Liver (tissue), 9 donors: ENCODE measurements around the gene LYPD5. TPM values are rescaled to one million over a fixed set of nuclear protein-coding genes. Genes with fewer than 3 reads are reported as not detected.

Experiments used
- DNase-seq: peaks from one replicate; pipeline ENCODE4 v3.0.0-alpha.2; 2017; ENCODE audit warnings: low spot score
- H3K27ac ChIP-seq, 2 donors: one replicate each; pipeline ENCODE4 v1.7.0; 2013; ENCODE audit warnings: inconsistent platforms in 2 of 2, low read length in 2 of 2, control low read depth in 1 of 2, low read depth in 1 of 2, mild to moderate bottlenecking in 1 of 2
- H3K27me3 ChIP-seq, 4 donors: one replicate each; pipeline versions ENCODE4 v1.6.1 to v1.7.0; 2013; ENCODE audit warnings: low read length in 3 of 4, inconsistent platforms in 1 of 4, mild to moderate bottlenecking in 1 of 4, moderate library complexity in 1 of 4; ENCODE audit not compliant: control insufficient read depth in 4 of 4, insufficient read depth in 4 of 4
- H3K36me3 ChIP-seq, 4 donors: one replicate each; pipeline versions ENCODE4 v1.6.1 to v1.7.0; 2013; ENCODE audit warnings: low read length in 3 of 4, mild to moderate bottlenecking in 3 of 4, low read depth in 1 of 4, moderate library complexity in 1 of 4; ENCODE audit not compliant: control insufficient read depth in 4 of 4, insufficient read depth in 3 of 4
- H3K4me1 ChIP-seq, 4 donors: one replicate each; pipeline versions ENCODE4 v1.6.1 to v1.7.0; 2013; ENCODE audit warnings: low read length in 3 of 4, mild to moderate bottlenecking in 3 of 4, moderate library complexity in 1 of 4; ENCODE audit not compliant: control insufficient read depth in 4 of 4, insufficient read depth in 4 of 4
- H3K4me3 ChIP-seq, 3 donors: one replicate each; pipeline versions ENCODE4 v1.6.1 to v1.7.0; 2013; ENCODE audit warnings: low read length in 3 of 3, control low read depth in 1 of 3, low read depth in 1 of 3, mild to moderate bottlenecking in 1 of 3
- H3K9ac ChIP-seq, 2 donors: one replicate each; pipeline ENCODE4 v1.7.0; 2013; ENCODE audit warnings: low read length in 2 of 2, mild to moderate bottlenecking in 2 of 2, moderate library complexity in 2 of 2, control low read depth in 1 of 2, low read depth in 1 of 2
- H3K9me3 ChIP-seq, 4 donors: one replicate each; pipeline versions ENCODE4 v1.6.1 to v1.7.0; 2013; ENCODE audit warnings: low read length in 3 of 4; ENCODE audit not compliant: control insufficient read depth in 4 of 4
- EGR1 ChIP-seq, 2 donors: IDR thresholded peaks; 2 replicates each; pipeline ENCODE4 v1.6.1; 2016 to 2018; ENCODE audit warnings: antibody characterized with exemption in 2 of 2, low read depth in 2 of 2
- FOXA2 ChIP-seq: IDR thresholded peaks from 2 replicates; pipeline ENCODE4 v1.6.1; 2016; ENCODE audit warnings: antibody characterized with exemption
- GABPA ChIP-seq, 2 donors: IDR thresholded peaks in 1 of 2; conservative IDR thresholded peaks in 1 of 2; 2 replicates each; pipeline ENCODE4 v1.6.1; 2016; ENCODE audit warnings: antibody characterized with exemption in 2 of 2, mild to moderate bottlenecking in 1 of 2, moderate library complexity in 1 of 2
- HNF4A ChIP-seq, 2 donors: conservative IDR thresholded peaks; 2 replicates each; pipeline ENCODE4 v1.6.1; 2016; ENCODE audit warnings: antibody characterized with exemption in 2 of 2, mild to moderate bottlenecking in 2 of 2
- NR2F2 ChIP-seq: IDR thresholded peaks from 2 replicates; pipeline ENCODE4 v1.6.1; 2016; ENCODE audit warnings: antibody characterized with exemption
- SP1 ChIP-seq: IDR thresholded peaks from 2 replicates; pipeline ENCODE4 v1.6.1; 2018; ENCODE audit warnings: antibody characterized with exemption, mild to moderate bottlenecking
- TAF1 ChIP-seq: conservative IDR thresholded peaks from 2 replicates; pipeline ENCODE4 v1.6.1; 2016; ENCODE audit warnings: antibody characterized with exemption, mild to moderate bottlenecking
- YY1 ChIP-seq: IDR thresholded peaks from 2 replicates; pipeline ENCODE4 v1.6.1; 2016; ENCODE audit warnings: antibody characterized with exemption, mild to moderate bottlenecking
- WGBS: extraction: QIAGEN DNeasy Blood & Tissue Kit; methylation state at CpG from one replicate; pipeline ENCODE4 v1.1.7; 2013; 5-methylcytosine and 5-hydroxymethylcytosine counted together
- polyA plus RNA-seq, 2 donors: library from polyadenylated mRNA; stranded (reverse) in 1 of 2; unstranded in 1 of 2; fragments of 200-250 nt in 1 of 2; fragments of >200 nt in 1 of 2; fragmentation: Nextera tagmentation in 1 of 2; extraction: Ambion mirVana in 1 of 2; gene quantifications; one replicate each; pipeline versions ENCODE4 v1.2.1 to v1.2.3, GENCODE V29; 2013 to 2015
- total RNA-seq, 2 donors: library from RNA; depleted of rRNA; stranded (reverse); fragments of >200 nt; gene quantifications; one replicate each; pipeline ENCODE4 v1.2.3, GENCODE V29; 2014
- TF ChIP-seq, protein P1 (sequence below): IDR thresholded peaks from 2 replicates; pipeline ENCODE4 v1.6.1; 2016; ENCODE audit warnings: antibody characterized with exemption
- TF ChIP-seq, protein P2 (sequence below): fragments of 150-350 bp; IDR thresholded peaks from 2 replicates; pipeline ENCODE4 v1.5.1; 2017; ENCODE audit warnings: improper control_type of control experiment, low read depth, low read length; ENCODE audit not compliant: missing input control
- TF ChIP-seq, protein P3 (sequence below): IDR thresholded peaks from 2 replicates; pipeline ENCODE4 v1.6.1; 2016; ENCODE audit warnings: antibody characterized with exemption, mild to moderate bottlenecking
- donor health status: healthy.
- donor health status: healthy.
- donor health status: healthy.
- donor health status: healthy.
- donor health status: healthy.

Gene LYPD5
- total and polyA plus RNA-seq, 4 donors, result 0.08 to 0.14 (median 0.13) TPM; not detected in 1

DNA sequence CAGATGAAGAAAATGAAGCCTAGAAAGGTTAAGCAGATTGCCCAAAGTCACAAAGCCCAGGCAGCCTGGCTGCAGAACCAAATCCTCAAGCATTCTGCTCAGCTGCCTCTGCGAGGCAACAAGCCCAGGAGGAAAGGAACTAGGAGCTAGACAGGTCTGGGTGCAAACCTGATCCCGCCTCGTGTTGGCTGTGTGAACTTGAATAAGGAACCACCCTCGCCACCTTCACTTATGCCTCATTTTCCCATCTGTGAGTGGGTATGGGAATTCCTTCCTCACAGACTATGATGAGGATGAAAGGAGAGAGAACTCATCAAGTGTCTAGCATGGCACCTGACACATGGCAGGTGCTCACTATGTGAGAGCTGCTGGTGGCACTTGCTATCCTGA lies 54.0 kb downstream of the LYPD5 start:
- peaks cover 0 to 4% (median 1%) of the 10 kb centered on the region in 4 donors for H3K4me1 ChIP-seq
- H3K9ac ChIP-seq, result no peak overlapping the region
- no peak for DNase-seq
- TF ChIP-seq, protein P1, sequence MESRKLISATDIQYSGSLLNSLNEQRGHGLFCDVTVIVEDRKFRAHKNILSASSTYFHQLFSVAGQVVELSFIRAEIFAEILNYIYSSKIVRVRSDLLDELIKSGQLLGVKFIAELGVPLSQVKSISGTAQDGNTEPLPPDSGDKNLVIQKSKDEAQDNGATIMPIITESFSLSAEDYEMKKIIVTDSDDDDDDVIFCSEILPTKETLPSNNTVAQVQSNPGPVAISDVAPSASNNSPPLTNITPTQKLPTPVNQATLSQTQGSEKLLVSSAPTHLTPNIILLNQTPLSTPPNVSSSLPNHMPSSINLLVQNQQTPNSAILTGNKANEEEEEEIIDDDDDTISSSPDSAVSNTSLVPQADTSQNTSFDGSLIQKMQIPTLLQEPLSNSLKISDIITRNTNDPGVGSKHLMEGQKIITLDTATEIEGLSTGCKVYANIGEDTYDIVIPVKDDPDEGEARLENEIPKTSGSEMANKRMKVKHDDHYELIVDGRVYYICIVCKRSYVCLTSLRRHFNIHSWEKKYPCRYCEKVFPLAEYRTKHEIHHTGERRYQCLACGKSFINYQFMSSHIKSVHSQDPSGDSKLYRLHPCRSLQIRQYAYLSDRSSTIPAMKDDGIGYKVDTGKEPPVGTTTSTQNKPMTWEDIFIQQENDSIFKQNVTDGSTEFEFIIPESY, result no peak
- TF ChIP-seq SP1 (no peak), HNF4A (conservative IDR thresholded peaks at IDR 0.05) (no peak), EGR1 (IDR thresholded peaks at IDR 0.05; ENCODE audit: low read depth in 2 of 2) (no peak)
- no peak overlapping the region for H3K27ac ChIP-seq
- peaks cover 2 to 55% (median 20%) of the 10 kb centered on the region in 4 donors for H3K36me3 ChIP-seq
- WGBS, result 93% methylated on average over 4 of the region's 4 CpGs
- no peaks in the 10 kb centered on the region for H3K9me3 ChIP-seq
- H3K4me3 ChIP-seq, result no peak overlapping the region
- H3K27me3 ChIP-seq, result no peaks in the 10 kb centered on the region

DNA sequence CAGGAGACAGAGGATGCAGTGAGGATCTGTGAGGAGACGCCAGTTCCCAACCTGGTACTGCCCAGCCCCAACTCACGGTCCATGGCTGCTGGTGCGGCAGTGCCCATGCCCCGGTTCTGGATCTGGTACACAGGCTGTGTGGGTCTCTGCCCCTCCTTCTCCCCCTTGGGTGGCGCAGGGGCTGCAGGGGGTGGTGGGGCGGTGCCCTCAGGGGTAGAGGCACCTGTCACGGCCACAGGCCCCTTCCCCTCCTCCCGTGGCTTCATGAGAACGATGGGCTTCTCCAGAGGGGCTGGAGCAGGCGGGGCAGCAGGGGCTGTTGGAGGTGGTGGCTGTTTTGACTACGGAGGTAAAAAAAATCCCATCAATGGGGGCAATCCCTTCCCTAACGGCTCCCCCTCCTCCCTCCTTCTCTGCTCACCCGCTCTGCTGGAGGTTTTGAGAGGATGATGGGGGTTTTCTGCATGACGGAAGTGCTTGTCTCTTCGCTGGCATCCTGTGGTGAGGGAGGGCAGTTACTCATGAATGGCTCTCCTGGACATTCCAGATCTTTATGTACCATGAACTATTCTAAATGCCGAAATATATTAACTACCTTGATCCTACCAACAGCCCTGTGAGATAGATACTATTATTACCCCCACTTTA lies 54.6 kb downstream of the LYPD5 start:
- H3K36me3 ChIP-seq, result peaks cover 2 to 58% (median 21%) of the 10 kb centered on the region in 4 donors
- H3K9ac ChIP-seq, result no peak overlapping the region
- H3K27ac ChIP-seq, result no peak overlapping the region
- H3K4me1 ChIP-seq, result no peaks in the 10 kb centered on the region
- H3K4me3 ChIP-seq, result no peak overlapping the region
- no peak for DNase-seq
- TF ChIP-seq, protein P1, result no peak
- TF ChIP-seq NR2F2 (no peak), FOXA2 (no peak), YY1 (no peak), GABPA (IDR thresholded peaks at IDR 0.05 in 1 of 2, conservative IDR thresholded peaks at IDR 0.05 in 1 of 2) (no peak), SP1 (no peak), TAF1 (no peak)
- TF ChIP-seq, protein P2, sequence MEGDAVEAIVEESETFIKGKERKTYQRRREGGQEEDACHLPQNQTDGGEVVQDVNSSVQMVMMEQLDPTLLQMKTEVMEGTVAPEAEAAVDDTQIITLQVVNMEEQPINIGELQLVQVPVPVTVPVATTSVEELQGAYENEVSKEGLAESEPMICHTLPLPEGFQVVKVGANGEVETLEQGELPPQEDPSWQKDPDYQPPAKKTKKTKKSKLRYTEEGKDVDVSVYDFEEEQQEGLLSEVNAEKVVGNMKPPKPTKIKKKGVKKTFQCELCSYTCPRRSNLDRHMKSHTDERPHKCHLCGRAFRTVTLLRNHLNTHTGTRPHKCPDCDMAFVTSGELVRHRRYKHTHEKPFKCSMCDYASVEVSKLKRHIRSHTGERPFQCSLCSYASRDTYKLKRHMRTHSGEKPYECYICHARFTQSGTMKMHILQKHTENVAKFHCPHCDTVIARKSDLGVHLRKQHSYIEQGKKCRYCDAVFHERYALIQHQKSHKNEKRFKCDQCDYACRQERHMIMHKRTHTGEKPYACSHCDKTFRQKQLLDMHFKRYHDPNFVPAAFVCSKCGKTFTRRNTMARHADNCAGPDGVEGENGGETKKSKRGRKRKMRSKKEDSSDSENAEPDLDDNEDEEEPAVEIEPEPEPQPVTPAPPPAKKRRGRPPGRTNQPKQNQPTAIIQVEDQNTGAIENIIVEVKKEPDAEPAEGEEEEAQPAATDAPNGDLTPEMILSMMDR, result no peak
- TF ChIP-seq, protein P3, sequence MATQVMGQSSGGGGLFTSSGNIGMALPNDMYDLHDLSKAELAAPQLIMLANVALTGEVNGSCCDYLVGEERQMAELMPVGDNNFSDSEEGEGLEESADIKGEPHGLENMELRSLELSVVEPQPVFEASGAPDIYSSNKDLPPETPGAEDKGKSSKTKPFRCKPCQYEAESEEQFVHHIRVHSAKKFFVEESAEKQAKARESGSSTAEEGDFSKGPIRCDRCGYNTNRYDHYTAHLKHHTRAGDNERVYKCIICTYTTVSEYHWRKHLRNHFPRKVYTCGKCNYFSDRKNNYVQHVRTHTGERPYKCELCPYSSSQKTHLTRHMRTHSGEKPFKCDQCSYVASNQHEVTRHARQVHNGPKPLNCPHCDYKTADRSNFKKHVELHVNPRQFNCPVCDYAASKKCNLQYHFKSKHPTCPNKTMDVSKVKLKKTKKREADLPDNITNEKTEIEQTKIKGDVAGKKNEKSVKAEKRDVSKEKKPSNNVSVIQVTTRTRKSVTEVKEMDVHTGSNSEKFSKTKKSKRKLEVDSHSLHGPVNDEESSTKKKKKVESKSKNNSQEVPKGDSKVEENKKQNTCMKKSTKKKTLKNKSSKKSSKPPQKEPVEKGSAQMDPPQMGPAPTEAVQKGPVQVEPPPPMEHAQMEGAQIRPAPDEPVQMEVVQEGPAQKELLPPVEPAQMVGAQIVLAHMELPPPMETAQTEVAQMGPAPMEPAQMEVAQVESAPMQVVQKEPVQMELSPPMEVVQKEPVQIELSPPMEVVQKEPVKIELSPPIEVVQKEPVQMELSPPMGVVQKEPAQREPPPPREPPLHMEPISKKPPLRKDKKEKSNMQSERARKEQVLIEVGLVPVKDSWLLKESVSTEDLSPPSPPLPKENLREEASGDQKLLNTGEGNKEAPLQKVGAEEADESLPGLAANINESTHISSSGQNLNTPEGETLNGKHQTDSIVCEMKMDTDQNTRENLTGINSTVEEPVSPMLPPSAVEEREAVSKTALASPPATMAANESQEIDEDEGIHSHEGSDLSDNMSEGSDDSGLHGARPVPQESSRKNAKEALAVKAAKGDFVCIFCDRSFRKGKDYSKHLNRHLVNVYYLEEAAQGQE, result no peak
- 90% methylated on average over 16 of the region's 16 CpGs for WGBS
- no peaks in the 10 kb centered on the region for H3K9me3 ChIP-seq
- H3K27me3 ChIP-seq, result no peaks in the 10 kb centered on the region

Other genes starting within 250 kb of the LYPD5 start
- 1 to 10 TPM; 3.6 to 9.8 TPM for gene XRCC1, start 226.9 kb downstream of the LYPD5 start, total RNA-seq
- 1 to 10 TPM; 4.5 to 5.2 TPM for gene XRCC1, start 226.9 kb downstream of the LYPD5 start, polyA plus RNA-seq
- gene PINLYP, start 226.6 kb downstream of the LYPD5 start, total RNA-seq, result 1 to 10 TPM in 1 of 2 donors, under 1 TPM in 1; 0.42 to 4.3 TPM
- gene PINLYP, start 226.6 kb downstream of the LYPD5 start, polyA plus RNA-seq, result under 1 TPM; 0.50 to 0.64 TPM
- gene IRGQ, start 206.3 kb downstream of the LYPD5 start, total RNA-seq, result 10 to 100 TPM in 1 of 2 donors, 1 to 10 TPM in 1; 6.4 to 15.5 TPM
- 1 to 10 TPM; 2.8 to 4.0 TPM for gene IRGQ, start 206.3 kb downstream of the LYPD5 start, polyA plus RNA-seq
- 1 to 10 TPM; 6.9 to 7.1 TPM for gene ZNF576, start 205.9 kb downstream of the LYPD5 start, total RNA-seq
- gene ZNF576, start 205.9 kb downstream of the LYPD5 start, polyA plus RNA-seq, result 10 to 100 TPM; 14.7 to 14.9 TPM
- under 1 TPM; 0.08 to 0.09 TPM for gene SRRM5, start 190.4 kb downstream of the LYPD5 start, total RNA-seq
- under 1 TPM; 0.07 to 0.09 TPM for gene SRRM5, start 190.4 kb downstream of the LYPD5 start, polyA plus RNA-seq
- gene ZNF428, start 182.8 kb downstream of the LYPD5 start, total RNA-seq, result 10 to 100 TPM in 1 of 2 donors, 1 to 10 TPM in 1; 9.7 to 22.1 TPM
- gene ZNF428, start 182.8 kb downstream of the LYPD5 start, polyA plus RNA-seq, result 10 to 100 TPM in 1 of 2 donors, 1 to 10 TPM in 1; 6.5 to 19.1 TPM
- gene CADM4, start 162.6 kb downstream of the LYPD5 start, total RNA-seq, result 1 to 10 TPM; 2.8 to 3.7 TPM
- 1 to 10 TPM in 1 of 2 donors, under 1 TPM in 1; 0.47 to 4.9 TPM for gene CADM4, start 162.6 kb downstream of the LYPD5 start, polyA plus RNA-seq
- gene PLAUR, start 132.3 kb downstream of the LYPD5 start, total RNA-seq, result 1 to 10 TPM; 2.8 to 3.7 TPM
- 1 to 10 TPM; 1.1 to 1.9 TPM for gene PLAUR, start 132.3 kb downstream of the LYPD5 start, polyA plus RNA-seq
- not detected for gene IRGC, start 86.4 kb downstream of the LYPD5 start, total RNA-seq
- not detected for gene IRGC, start 86.4 kb downstream of the LYPD5 start, polyA plus RNA-seq
- gene SMG9, start 47.5 kb downstream of the LYPD5 start, total RNA-seq, result 1 to 10 TPM; 5.5 to 6.2 TPM
- 1 to 10 TPM; 5.4 to 8.9 TPM for gene SMG9, start 47.5 kb downstream of the LYPD5 start, polyA plus RNA-seq
- gene KCNN4, start 21.5 kb downstream of the LYPD5 start, total RNA-seq, result 10 to 100 TPM in 1 of 2 donors, under 1 TPM in 1; 0.25 to 30.3 TPM
- gene KCNN4, start 21.5 kb downstream of the LYPD5 start, polyA plus RNA-seq, result under 1 TPM; 0.14 to 0.76 TPM
- 1 to 10 TPM; 4.9 to 6.4 TPM for gene ZNF283, start 24.9 kb upstream of the LYPD5 start, total RNA-seq
- under 1 TPM; 0.65 to 0.99 TPM for gene ZNF283, start 24.9 kb upstream of the LYPD5 start, polyA plus RNA-seq
- gene ZNF404, start 81.5 kb upstream of the LYPD5 start, total RNA-seq, result under 1 TPM; 0.33 TPM
- gene ZNF404, start 81.5 kb upstream of the LYPD5 start, polyA plus RNA-seq, result under 1 TPM; 0.21 to 0.31 TPM
- gene ZNF45, start 132.8 kb upstream of the LYPD5 start, total RNA-seq, result 10 to 100 TPM in 1 of 2 donors, 1 to 10 TPM in 1; 6.0 to 11.1 TPM
- gene ZNF45, start 132.8 kb upstream of the LYPD5 start, polyA plus RNA-seq, result 1 to 10 TPM; 1.5 to 2.5 TPM
- 1 to 10 TPM; 2.9 to 3.5 TPM for gene ZNF221, start 148.8 kb upstream of the LYPD5 start, total RNA-seq
- gene ZNF221, start 148.8 kb upstream of the LYPD5 start, polyA plus RNA-seq, result under 1 TPM; 0.30 to 0.51 TPM
- 1 to 10 TPM; 3.8 to 5.5 TPM for gene ZNF155, start 181.7 kb upstream of the LYPD5 start, total RNA-seq
- gene ZNF155, start 181.7 kb upstream of the LYPD5 start, polyA plus RNA-seq, result 1 to 10 TPM; 1.7 to 2.0 TPM
- gene ZNF230, start 200.5 kb upstream of the LYPD5 start, total RNA-seq, result 1 to 10 TPM; 2.1 to 4.3 TPM
- 1 to 10 TPM; 1.3 to 1.5 TPM for gene ZNF230, start 200.5 kb upstream of the LYPD5 start, polyA plus RNA-seq
- gene ZNF222, start 222.9 kb upstream of the LYPD5 start, total RNA-seq, result 1 to 10 TPM; 1.8 to 2.5 TPM
- gene ZNF222, start 222.9 kb upstream of the LYPD5 start, polyA plus RNA-seq, result 1 to 10 TPM in 1 of 2 donors, under 1 TPM in 1; 0.79 to 1.2 TPM
- gene ZNF223, start 249.6 kb upstream of the LYPD5 start, total RNA-seq, result 1 to 10 TPM; 1.6 to 2.8 TPM
- gene ZNF223, start 249.6 kb upstream of the LYPD5 start, polyA plus RNA-seq, result 1 to 10 TPM; 1.4 to 2.2 TPM